ENCODE results near the gene AAMDC. TPM values are rescaled to one million over a fixed set of nuclear protein-coding genes. Genes with fewer than 3 reads are reported as not detected.

The AAMDC gene
- total RNA-seq: 10 to 100 TPM; 10.5 to 14.7 TPM

- Mint-ChIP-seq H3K9me3 (no peaks in the 10 kb centered on the region), H3K36me3 (ENCODE audit: insufficient read depth in 2 of 2) (peaks cover 8% of the 10 kb centered on the region in 2 donors), H3K4me3 (peak within 1 kb of the TSS; percentile 96 to 100), H3K27ac (peak within 1 kb of the TSS; percentile 90), H3K4me1 (ENCODE audit: low read depth) (peaks cover 42% of the 10 kb centered on the region), H3K27me3 (ENCODE audit: low read depth) (no peaks in the 10 kb centered on the region)
- ATAC-seq (replicated peaks in 1 of 2) (peak; percentile 91 to 93), DNase-seq (peak; percentile 94 to 97)
These were observed at the start of gene AAMDC, which contains the start of gene RSF1 for GRCh38 chr11:77820565-77821348. Gene AAMDC, plus strand, starts transcription at chr11:77821144. Its CDS starts 21,353 bp downstream, at chr11:77842497. Gene RSF1, minus strand, starts transcription at chr11:77820722. Its CDS starts 8 bp downstream, at chr11:77820714.

GRCh38 chr11:77775936-77776335, 45.0 kb upstream of the AAMDC start:
- Mint-ChIP-seq H3K27me3 (ENCODE audit: low read depth) (no peaks in the 10 kb centered on the region), H3K4me3 (no peak overlapping the region), H3K9me3 (no peaks in the 10 kb centered on the region), H3K4me1 (ENCODE audit: low read depth) (peaks cover 34% of the 10 kb centered on the region), H3K27ac (no peak overlapping the region), H3K36me3 (ENCODE audit: insufficient read depth in 2 of 2) (no peaks in the 10 kb centered on the region)
- DNase-seq: no peak
- no peak for ATAC-seq (replicated peaks in 1 of 2)

GRCh38 chr11:77776455-77776854, 44.5 kb upstream of the AAMDC start:
- H3K4me1 Mint-ChIP-seq (ENCODE audit: low read depth): peaks cover 28% of the 10 kb centered on the region
- no peaks in the 10 kb centered on the region for H3K36me3 Mint-ChIP-seq (ENCODE audit: insufficient read depth in 2 of 2)
- no peak overlapping the region for H3K27ac Mint-ChIP-seq
- H3K4me3 Mint-ChIP-seq: no peak overlapping the region
- no peaks in the 10 kb centered on the region for H3K9me3 Mint-ChIP-seq
- DNase-seq (no peak), ATAC-seq (replicated peaks in 1 of 2) (peak; percentile 36 to 49)
- H3K27me3 Mint-ChIP-seq (ENCODE audit: low read depth): no peaks in the 10 kb centered on the region

GRCh38 chr11:77778118-77778517, 42.8 kb upstream of the AAMDC start:
- H3K9me3 Mint-ChIP-seq: no peaks in the 10 kb centered on the region
- no peak overlapping the region for H3K4me3 Mint-ChIP-seq
- no peak overlapping the region for H3K27ac Mint-ChIP-seq
- peaks cover 12% of the 10 kb centered on the region for H3K4me1 Mint-ChIP-seq (ENCODE audit: low read depth)
- no peaks in the 10 kb centered on the region for H3K36me3 Mint-ChIP-seq (ENCODE audit: insufficient read depth in 2 of 2)
- no peaks in the 10 kb centered on the region for H3K27me3 Mint-ChIP-seq (ENCODE audit: low read depth)
- no peak for ATAC-seq (replicated peaks in 1 of 2)
- no peak for DNase-seq

GRCh38 chr11:77778549-77778948, 42.4 kb upstream of the AAMDC start:
- Mint-ChIP-seq H3K9me3 (no peaks in the 10 kb centered on the region), H3K4me1 (ENCODE audit: low read depth) (peaks cover 10% of the 10 kb centered on the region), H3K36me3 (ENCODE audit: insufficient read depth in 2 of 2) (no peaks in the 10 kb centered on the region), H3K27ac (peak overlapping the region; percentile 66), H3K4me3 (no peak overlapping the region), H3K27me3 (ENCODE audit: low read depth) (no peaks in the 10 kb centered on the region)
- DNase-seq (no peak), ATAC-seq (replicated peaks in 1 of 2) (no peak)

GRCh38 chr11:77779935-77780334, 41.0 kb upstream of the AAMDC start:
- H3K4me3 Mint-ChIP-seq: no peak overlapping the region
- H3K27me3 Mint-ChIP-seq (ENCODE audit: low read depth): no peaks in the 10 kb centered on the region
- ATAC-seq (replicated peaks in 1 of 2): no peak

GRCh38 chr11:77783025-77783424, 37.9 kb upstream of the AAMDC start:
- peaks cover 0 to 1% of the 10 kb centered on the region in 2 donors for H3K36me3 Mint-ChIP-seq (ENCODE audit: insufficient read depth in 2 of 2)
- H3K9me3 Mint-ChIP-seq: no peaks in the 10 kb centered on the region
- H3K4me3 Mint-ChIP-seq: no peak overlapping the region
- DNase-seq (no peak), ATAC-seq (replicated peaks in 1 of 2) (no peak)
- H3K27ac Mint-ChIP-seq: no peak overlapping the region
- no peaks in the 10 kb centered on the region for H3K27me3 Mint-ChIP-seq (ENCODE audit: low read depth)
- peaks cover 11% of the 10 kb centered on the region for H3K4me1 Mint-ChIP-seq (ENCODE audit: low read depth)

More at GRCh38 chr11:77779935-77780334, 41.0 kb upstream of the AAMDC start:
- no peak overlapping the region for H3K27ac Mint-ChIP-seq
- no peaks in the 10 kb centered on the region for H3K9me3 Mint-ChIP-seq
- no peak for DNase-seq
- peaks cover 0 to 1% of the 10 kb centered on the region in 2 donors for H3K36me3 Mint-ChIP-seq (ENCODE audit: insufficient read depth in 2 of 2)
- peaks cover 8% of the 10 kb centered on the region for H3K4me1 Mint-ChIP-seq (ENCODE audit: low read depth)

GRCh38 chr11:77784572-77784971, 36.4 kb upstream of the AAMDC start:
- Mint-ChIP-seq H3K27ac (no peak overlapping the region), H3K36me3 (ENCODE audit: insufficient read depth in 2 of 2) (peaks cover 0 to 1% of the 10 kb centered on the region in 2 donors), H3K27me3 (ENCODE audit: low read depth) (no peaks in the 10 kb centered on the region), H3K9me3 (no peaks in the 10 kb centered on the region), H3K4me1 (ENCODE audit: low read depth) (peaks cover 23% of the 10 kb centered on the region), H3K4me3 (no peak overlapping the region)
- ATAC-seq (replicated peaks in 1 of 2): no peak
- DNase-seq: no peak

- no peak overlapping the region for H3K4me3 Mint-ChIP-seq
- no peak for DNase-seq
- no peak for ATAC-seq (replicated peaks in 1 of 2)
- H3K9me3 Mint-ChIP-seq: peaks cover 8 to 10% of the 10 kb centered on the region in 2 donors
- peaks cover 14 to 27% of the 10 kb centered on the region in 2 donors for H3K36me3 Mint-ChIP-seq (ENCODE audit: insufficient read depth in 2 of 2)
- H3K4me1 Mint-ChIP-seq (ENCODE audit: low read depth): peaks cover 47% of the 10 kb centered on the region
- H3K27me3 Mint-ChIP-seq (ENCODE audit: low read depth): no peaks in the 10 kb centered on the region
- H3K27ac Mint-ChIP-seq: peak overlapping the region; percentile 78
These were observed 31.7 kb upstream of the AAMDC start for GRCh38 chr11:77789061-77789730.

GRCh38 chr11:77789731-77790476, 31.0 kb upstream of the AAMDC start:
- H3K36me3 Mint-ChIP-seq (ENCODE audit: insufficient read depth in 2 of 2): peaks cover 14 to 27% of the 10 kb centered on the region in 2 donors
- DNase-seq: no peak
- H3K27ac Mint-ChIP-seq: no peak overlapping the region
- peaks cover 8 to 10% of the 10 kb centered on the region in 2 donors for H3K9me3 Mint-ChIP-seq
- peaks cover 54% of the 10 kb centered on the region for H3K4me1 Mint-ChIP-seq (ENCODE audit: low read depth)
- no peaks in the 10 kb centered on the region for H3K27me3 Mint-ChIP-seq (ENCODE audit: low read depth)
- H3K4me3 Mint-ChIP-seq: no peak overlapping the region
- no peak for ATAC-seq (replicated peaks in 1 of 2)

GRCh38 chr11:77791301-77791700, 29.6 kb upstream of the AAMDC start:
- DNase-seq (no peak), ATAC-seq (replicated peaks in 1 of 2) (no peak)
- H3K4me3 Mint-ChIP-seq: no peak overlapping the region
- H3K36me3 Mint-ChIP-seq (ENCODE audit: insufficient read depth in 2 of 2): peaks cover 14 to 27% of the 10 kb centered on the region in 2 donors
- H3K27me3 Mint-ChIP-seq (ENCODE audit: low read depth): no peaks in the 10 kb centered on the region
- H3K4me1 Mint-ChIP-seq (ENCODE audit: low read depth): peaks cover 63% of the 10 kb centered on the region
- H3K27ac Mint-ChIP-seq: no peak overlapping the region
- peaks cover 8 to 10% of the 10 kb centered on the region in 2 donors for H3K9me3 Mint-ChIP-seq

GRCh38 chr11:77793972-77794371, 27.0 kb upstream of the AAMDC start:
- Mint-ChIP-seq H3K27ac (no peak overlapping the region), H3K27me3 (ENCODE audit: low read depth) (no peaks in the 10 kb centered on the region), H3K36me3 (ENCODE audit: insufficient read depth in 2 of 2) (peaks cover 18 to 36% of the 10 kb centered on the region in 2 donors), H3K4me1 (ENCODE audit: low read depth) (peaks cover 59% of the 10 kb centered on the region), H3K9me3 (peaks cover 10% of the 10 kb centered on the region in 2 donors), H3K4me3 (no peak overlapping the region)
- DNase-seq: no peak
- no peak for ATAC-seq (replicated peaks in 1 of 2)

GRCh38 chr11:77799338-77799737, 21.6 kb upstream of the AAMDC start:
- DNase-seq (no peak), ATAC-seq (replicated peaks in 1 of 2) (no peak)
- Mint-ChIP-seq H3K4me3 (no peak overlapping the region), H3K27ac (peak overlapping the region; percentile 76), H3K36me3 (ENCODE audit: insufficient read depth in 2 of 2) (peaks cover 4 to 9% of the 10 kb centered on the region in 2 donors), H3K9me3 (peaks cover 0 to 2% of the 10 kb centered on the region in 2 donors), H3K4me1 (ENCODE audit: low read depth) (peaks cover 47% of the 10 kb centered on the region), H3K27me3 (ENCODE audit: low read depth) (no peaks in the 10 kb centered on the region)

All from activated T-cell treated with anti-CD3 and anti-CD28 coated beads, Interleukin-2, amount 50 U/mL, for 72 hours (primary cell).